ENCODE data around the gene APBA2. TPM values are rescaled to one million over a fixed set of nuclear protein-coding genes. Genes with fewer than 3 reads are reported as not detected.
A peak's percentile ranks its signal among the peaks of the same experiment; 100 is the strongest.

APBA2 gene
- total and polyA plus RNA-seq, 2 of the 4 experiments (the other 2 are of a cell fraction), result 21.7 to 33.0 TPM

DNA sequence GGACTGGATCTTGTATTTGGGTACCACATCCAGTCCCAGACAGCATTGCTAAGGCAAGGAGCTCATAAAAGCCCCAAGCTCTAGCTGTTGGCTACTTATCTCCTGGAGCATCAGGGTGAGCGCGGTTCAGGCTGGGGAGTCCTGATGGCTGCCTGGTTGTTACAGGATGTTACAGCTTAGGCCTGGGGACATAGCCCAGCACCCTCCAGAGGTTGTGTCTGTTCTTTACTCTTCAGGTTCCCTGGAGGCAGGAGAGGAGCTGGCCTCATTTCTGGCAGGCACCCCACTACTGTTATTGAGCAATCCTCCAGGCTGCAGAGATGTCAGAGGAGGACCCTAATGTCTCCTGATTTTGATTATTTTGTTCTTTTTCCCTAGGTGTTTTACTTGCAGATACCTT lies 26.6 kb downstream of the APBA2 start:
- DNase-seq (peak; percentile 7), ATAC-seq (ENCODE audit: low read depth) (peak; percentile 32; the same call in 1 of the 2 replicates)
- dilution Hi-C loops (cut with HindIII; ENCODE audit: low sequenced_read_pairs, unreplicated experiment) (no loop called here), in situ Hi-C loops (cut with MboI; ENCODE audit: low sequenced_read_pairs) (no loop called here), intact Hi-C loops (cut with micrococcal nuclease) (no loop called here)
- Histone ChIP-seq H3K9ac (ENCODE audit: low read depth, low read length) (no peak overlapping the region), H3K36me3 (ENCODE audit: control insufficient read depth, insufficient read depth, low read length) (no peaks in the 10 kb centered on the region), H2BK5ac (ENCODE audit: low read depth, low read length, poor library complexity, severe bottlenecking) (no peak overlapping the region), H2AFZ (replicated peaks; ENCODE audit: low read length, poor library complexity) (no peak overlapping the region), H2AK9ac (replicated peaks; ENCODE audit: low read depth, low read length, poor library complexity) (no peak overlapping the region), H3K23ac (ENCODE audit: low read depth, low read length) (no peak overlapping the region), H3K18ac (ENCODE audit: low read depth, low read length) (no peak overlapping the region), H3K4me2 (ENCODE audit: low read depth, low read length) (no peak overlapping the region), H2BK15ac (ENCODE audit: low read depth, low read length) (no peak overlapping the region), H3K4me3 (ENCODE audit: insufficient read depth, low read depth, low read length) (no peak overlapping the region), H3K9me1 (ENCODE audit: insufficient read depth, low read length) (peaks cover 16% of the 10 kb centered on the region), H3K56ac (ENCODE audit: extremely low read depth, insufficient read depth, low read length) (no peak overlapping the region), H3K4me1 (ENCODE audit: control insufficient read depth, insufficient read depth, low read length) (no peaks in the 10 kb centered on the region), H2AK5ac (ENCODE audit: low read depth, low read length) (no peak overlapping the region), H4K5ac (ENCODE audit: low read depth, low read length) (no peak overlapping the region), H3K14ac (replicated peaks; ENCODE audit: low read depth, low read length) (no peak overlapping the region), H4K20me1 (ENCODE audit: insufficient read depth, low read length) (peaks cover 37% of the 10 kb centered on the region), H3K27me3 (ENCODE audit: control insufficient read depth, insufficient read depth, low read length) (no peaks in the 10 kb centered on the region), H2BK120ac (ENCODE audit: low read depth, low read length) (no peak overlapping the region), H3K9me3 (ENCODE audit: control insufficient read depth, insufficient read depth, low read length) (no peaks in the 10 kb centered on the region), H4K91ac (ENCODE audit: insufficient read depth, low read depth, low read length) (no peak overlapping the region), H3K27ac (ENCODE audit: insufficient read depth, low read length) (no peak overlapping the region), H3K4ac (ENCODE audit: low read depth, low read length) (no peak overlapping the region), H4K8ac (ENCODE audit: low read depth in 2 of 2, low read length in 2 of 2) (no peak overlapping the region), H2BK20ac (ENCODE audit: low read depth, low read length) (no peak overlapping the region), H3K79me1 (ENCODE audit: low read depth in 1 of 2, low read length in 2 of 2) (peaks cover 25 to 56% of the 10 kb centered on the region in 2 experiments)
- POLR2A ChIA-PET (ENCODE audit: unreplicated experiment), result interaction anchor here (0.5 kb wide), 1 partner anchor 182 kb away, joined by 3 read pairs; no protein-coding TSS in a partner anchor
- no TSS peak for BruUV-seq (replicated peaks)
- no CpG with 5 or more reads among the region's 2 CpGs for WGBS, 2 experiments (ENCODE audit: extremely low coverage in 2 of 2, insufficient read length in 1 of 2)
- CTCF ChIA-PET, result no interaction called here
- TF ChIP-seq SMC3 (IDR thresholded peaks at IDR 0.05; ENCODE audit: low read depth, low read length) (no peak), MXI1 (IDR thresholded peaks at IDR 0.05; ENCODE audit: borderline replicate concordance, low read depth, low read length) (no peak), RFX5 (IDR thresholded peaks at IDR 0.05; ENCODE audit: low read depth, low read length) (no peak), CEBPB (IDR thresholded peaks at IDR 0.05; ENCODE audit: low read depth, low read length) (peak; percentile 62), FOS (IDR thresholded peaks at IDR 0.05; ENCODE audit: low read depth, low read length) (no peak)
- TF ChIP-seq, protein P1, sequence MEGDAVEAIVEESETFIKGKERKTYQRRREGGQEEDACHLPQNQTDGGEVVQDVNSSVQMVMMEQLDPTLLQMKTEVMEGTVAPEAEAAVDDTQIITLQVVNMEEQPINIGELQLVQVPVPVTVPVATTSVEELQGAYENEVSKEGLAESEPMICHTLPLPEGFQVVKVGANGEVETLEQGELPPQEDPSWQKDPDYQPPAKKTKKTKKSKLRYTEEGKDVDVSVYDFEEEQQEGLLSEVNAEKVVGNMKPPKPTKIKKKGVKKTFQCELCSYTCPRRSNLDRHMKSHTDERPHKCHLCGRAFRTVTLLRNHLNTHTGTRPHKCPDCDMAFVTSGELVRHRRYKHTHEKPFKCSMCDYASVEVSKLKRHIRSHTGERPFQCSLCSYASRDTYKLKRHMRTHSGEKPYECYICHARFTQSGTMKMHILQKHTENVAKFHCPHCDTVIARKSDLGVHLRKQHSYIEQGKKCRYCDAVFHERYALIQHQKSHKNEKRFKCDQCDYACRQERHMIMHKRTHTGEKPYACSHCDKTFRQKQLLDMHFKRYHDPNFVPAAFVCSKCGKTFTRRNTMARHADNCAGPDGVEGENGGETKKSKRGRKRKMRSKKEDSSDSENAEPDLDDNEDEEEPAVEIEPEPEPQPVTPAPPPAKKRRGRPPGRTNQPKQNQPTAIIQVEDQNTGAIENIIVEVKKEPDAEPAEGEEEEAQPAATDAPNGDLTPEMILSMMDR (conservative IDR thresholded peaks at IDR 0.05; ENCODE audit: low read depth, low read length), result no peak
